Middle frontal gyrus (tissue), 1 donor: ENCODE results near the gene LEMD2.
"Not testable (repeated sequence)": the region's sequence is repeated elsewhere in the genome, so short reads cannot be mapped to it uniquely, and the experiment has no call there.

Experiments used
- DNase-seq: peaks from one replicate; pipeline ENCODE4 v3.0.0-alpha.2; 2015; ENCODE audit warnings: low spot score; ENCODE audit errors: extremely low spot score

Gene LEMD2

DNA sequence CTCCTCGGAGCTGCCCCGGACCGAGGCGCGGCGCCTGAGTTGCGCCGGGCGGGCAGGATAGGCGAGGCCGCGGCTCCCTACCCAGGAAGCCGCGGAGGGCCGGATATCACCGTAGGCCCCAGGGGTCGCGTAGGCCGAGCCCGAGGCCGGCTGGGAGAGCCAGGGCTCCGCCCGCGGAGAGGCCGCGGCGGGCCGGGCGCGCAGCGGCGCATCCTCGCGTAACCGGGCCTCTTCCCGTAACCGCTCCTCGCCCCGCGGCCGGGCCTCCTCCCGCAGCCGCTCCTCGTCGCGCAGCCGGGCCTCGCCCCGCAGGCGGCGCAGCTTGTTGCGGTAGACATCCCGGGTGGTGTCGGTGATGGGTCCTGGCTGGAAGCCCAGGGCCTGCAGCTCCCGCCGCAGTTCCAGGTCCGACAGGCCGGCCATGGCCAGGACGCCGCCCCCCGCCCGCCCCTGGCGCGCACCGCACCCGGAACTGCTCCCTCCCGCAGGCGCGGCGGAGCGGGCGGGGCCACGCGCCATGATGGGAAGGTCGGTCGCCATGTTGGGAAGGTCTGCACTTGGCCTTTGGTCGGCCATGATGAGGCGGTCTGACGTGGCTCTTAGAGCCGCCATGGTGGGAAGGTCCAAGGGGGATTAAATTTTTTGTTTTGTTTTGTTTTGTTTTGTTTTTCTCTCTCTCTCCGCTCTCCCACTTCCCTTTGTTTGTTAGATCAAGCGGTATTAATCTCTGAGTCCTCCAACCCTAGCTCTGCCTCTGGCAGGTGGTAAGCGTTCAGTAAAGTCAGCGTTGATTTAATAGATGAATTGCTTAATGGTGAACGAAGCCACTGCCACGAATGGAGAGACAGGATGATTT lies at the start of gene LEMD2:
Gene LEMD2, minus strand, starts transcription at position 437 of the 856 bp plus-strand sequence. Its CDS starts 14 bp downstream, at position 423.
- DNase-seq = peak; percentile 85

- DNase-seq = no peak
These were observed 49.2 kb upstream of the LEMD2 start for GRCh38 chr6:33837971-33838665.

GRCh38 chr6:33836806-33837469 lies 48.0 kb upstream of the LEMD2 start:
- DNase-seq = no peak

DNA sequence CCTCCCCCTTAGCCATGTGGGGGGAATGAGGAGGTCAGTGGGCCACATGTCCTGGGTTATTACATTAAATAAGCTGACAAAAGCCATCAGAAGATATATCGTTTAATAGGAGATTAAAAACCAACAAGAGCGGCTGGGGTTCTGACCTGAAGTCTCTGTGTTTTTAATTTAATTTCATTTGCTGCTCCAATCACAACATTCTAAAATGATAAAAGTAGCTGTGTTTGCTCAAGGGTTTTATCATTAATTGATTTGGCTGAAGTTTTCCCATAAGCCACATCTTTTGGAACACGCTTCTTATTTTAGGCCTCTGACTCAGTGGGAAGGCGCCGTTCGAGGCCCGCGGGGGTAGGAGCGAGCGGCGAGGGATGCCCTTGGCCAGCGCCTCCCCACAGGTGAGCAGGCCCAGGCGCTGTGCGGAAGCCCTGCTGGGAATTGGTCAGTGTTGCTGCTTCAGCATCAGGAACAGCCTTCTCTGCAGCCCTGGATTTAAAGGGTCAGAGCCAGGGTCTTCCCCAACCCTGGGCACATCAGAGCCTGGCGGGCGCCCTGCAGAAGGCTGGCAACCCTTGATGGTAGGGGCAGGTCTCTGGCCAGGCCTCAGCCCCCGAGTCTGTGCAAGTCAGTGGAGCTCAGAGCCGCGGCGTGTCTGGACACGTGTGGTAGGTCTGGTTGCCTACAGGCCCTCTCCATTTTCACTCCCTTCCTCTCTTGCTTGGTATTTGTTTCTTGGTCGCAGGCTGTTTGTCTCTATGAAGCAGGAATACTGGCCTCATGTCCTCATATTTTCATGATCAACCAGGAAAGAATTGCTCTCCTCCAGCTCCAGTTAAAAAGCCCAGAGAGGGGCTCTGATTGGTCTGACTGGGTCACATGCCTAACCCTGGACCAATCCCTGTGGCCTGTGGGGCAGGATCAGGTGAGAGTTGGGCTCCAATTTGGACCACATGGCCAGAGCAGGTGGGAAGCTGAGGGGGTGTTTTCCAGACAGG lies 45.8 kb upstream of the LEMD2 start:
- no peak for DNase-seq

DNA sequence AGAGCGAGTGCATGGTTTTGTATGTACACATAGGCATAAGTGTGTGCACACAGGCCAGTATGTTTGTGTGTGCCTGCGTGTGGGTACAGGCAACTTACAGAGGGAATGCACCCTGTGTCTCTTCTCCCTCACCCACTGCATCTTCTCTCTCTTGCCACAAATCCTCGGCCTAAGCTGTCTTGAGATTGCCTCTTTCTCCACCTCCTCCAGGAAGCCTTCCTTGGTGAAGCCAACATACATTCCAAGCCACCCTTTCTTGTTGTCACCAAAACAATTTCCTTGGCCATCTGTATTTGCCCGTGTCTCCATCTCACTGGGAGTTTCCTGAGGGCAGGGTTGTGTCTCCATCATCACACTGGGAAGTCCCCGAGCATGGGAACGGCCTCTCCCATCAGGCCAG lies 44.7 kb upstream of the LEMD2 start:
- no peak for DNase-seq

GRCh38 chr6:33832831-33833230 lies 43.9 kb upstream of the LEMD2 start:
- not testable (repeated sequence) for DNase-seq

- DNase-seq = not testable (repeated sequence)
These were observed 42.8 kb upstream of the LEMD2 start for GRCh38 chr6:33831725-33832124.

DNA sequence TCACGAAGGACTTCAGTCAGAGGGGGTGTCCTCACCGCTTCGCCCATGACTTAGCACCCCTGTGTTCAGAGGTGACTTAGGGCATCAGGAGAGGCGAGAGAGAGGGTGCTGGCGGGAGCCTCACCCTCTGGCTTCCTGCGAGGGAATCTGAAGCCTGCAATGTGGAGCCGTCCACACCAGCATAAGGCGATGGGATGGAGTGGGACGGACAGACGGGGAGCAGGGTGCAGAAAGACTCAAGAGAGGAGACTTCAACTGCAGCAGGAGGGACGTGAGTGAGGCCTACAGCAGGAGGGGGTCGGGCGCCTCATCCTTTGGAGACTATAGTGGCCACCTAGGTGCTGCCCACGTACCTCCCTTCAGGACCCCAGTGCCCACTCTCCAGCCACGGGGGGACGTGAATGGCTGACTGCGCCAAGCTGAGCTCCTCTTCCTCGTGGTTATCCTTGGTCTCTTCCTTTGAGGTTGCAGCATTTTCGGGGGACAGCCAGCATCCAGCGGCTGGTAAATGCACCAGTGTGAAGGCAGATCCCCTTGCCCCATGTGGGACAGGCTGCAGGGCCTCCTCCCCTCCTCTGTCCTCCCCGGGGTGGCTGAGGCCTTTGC lies 41.8 kb upstream of the LEMD2 start:
- no peak for DNase-seq

DNA sequence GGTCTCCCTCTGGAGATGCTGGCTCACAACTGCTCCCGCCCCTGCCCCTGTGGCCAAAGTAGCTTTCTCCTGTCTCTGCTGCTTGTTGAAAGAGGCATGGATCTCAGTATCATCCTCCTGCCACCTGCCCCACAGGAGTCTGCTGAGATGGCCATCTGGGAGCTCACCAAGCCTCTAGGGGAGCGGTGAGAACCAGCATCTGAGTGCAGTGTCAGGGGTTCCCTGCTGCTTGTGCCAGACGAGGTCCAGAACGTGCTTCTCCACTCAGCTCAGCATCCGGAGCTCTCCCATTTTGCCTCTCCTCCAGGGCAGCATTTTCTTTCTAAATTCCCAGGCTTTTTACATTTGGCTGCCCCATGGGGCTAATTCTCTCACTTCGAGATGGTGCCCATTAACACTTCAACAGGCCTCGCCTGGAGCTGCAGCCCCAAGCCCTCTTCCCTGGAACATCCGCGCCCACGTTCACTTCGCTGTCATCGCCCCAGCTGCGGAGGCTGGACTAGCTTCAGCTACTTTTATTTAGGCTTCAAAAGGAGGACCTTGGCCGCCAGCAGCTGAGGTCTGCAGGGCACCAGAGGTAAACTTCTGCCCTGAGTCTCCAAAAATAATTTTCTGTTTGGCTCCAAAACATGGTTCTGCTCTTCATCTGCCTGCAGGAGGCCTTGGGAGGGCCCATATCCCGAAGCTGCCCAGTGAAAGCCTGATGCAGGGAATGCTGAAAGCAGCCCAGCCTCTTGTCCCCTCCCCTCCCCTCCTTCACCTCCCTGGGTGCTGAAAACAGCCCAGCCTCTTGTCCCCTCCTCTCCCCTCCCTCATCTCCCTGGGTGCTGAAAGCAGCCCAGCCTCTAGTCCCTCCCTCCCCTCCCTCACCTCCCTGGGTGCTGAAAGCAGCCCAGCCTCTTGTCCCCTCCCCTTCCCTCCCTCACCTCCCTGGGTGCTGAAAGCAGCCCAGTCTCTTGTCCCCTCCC lies 40.1 kb upstream of the LEMD2 start:
- no peak for DNase-seq

DNA sequence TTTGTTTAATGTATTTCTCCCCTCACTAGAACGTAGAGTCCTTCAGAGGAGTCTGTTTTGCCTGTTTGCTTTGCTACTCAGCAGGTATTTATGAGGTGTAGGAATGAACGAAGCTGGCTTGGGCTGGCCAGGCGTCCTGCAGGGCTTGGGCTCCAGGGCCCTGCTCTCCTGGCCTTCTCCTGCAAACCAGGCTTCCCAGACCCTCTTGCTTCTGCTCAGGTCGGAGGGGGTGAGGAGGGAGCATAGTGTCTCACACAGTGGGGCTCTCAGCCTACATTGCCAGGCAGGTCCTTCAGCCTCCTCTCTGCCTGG lies 39.5 kb upstream of the LEMD2 start:
- DNase-seq = no peak

GRCh38 chr6:33827546-33828451 lies 38.9 kb upstream of the LEMD2 start:
- no peak for DNase-seq

- DNase-seq = no peak
These were observed 37.6 kb upstream of the LEMD2 start for GRCh38 chr6:33826537-33826936.

GRCh38 chr6:33824461-33825154 lies 35.7 kb upstream of the LEMD2 start:
- DNase-seq = no peak

DNA sequence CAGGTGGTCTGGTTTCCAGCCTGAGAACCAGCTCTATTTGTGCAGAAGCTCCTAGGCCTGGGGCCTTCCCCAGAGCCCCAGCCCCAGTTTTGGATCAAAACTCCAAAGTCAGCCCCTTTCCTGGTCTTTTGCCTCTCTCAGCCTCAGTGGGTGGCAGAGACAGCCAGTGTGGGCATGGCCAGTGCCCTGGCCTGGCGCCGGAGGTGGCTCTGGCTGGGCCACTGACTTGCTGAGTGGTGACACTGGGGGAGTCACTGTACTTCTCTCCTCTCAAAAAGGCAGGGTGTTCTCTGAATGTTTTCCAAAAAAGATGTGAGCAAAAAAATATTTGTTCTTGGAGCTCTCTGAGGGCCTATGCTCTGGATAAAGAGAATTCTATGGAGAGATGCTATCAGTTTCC lies 34.9 kb upstream of the LEMD2 start:
- DNase-seq = no peak

- DNase-seq = no peak
These were observed 33.9 kb upstream of the LEMD2 start for GRCh38 chr6:33822575-33823395.

DNA sequence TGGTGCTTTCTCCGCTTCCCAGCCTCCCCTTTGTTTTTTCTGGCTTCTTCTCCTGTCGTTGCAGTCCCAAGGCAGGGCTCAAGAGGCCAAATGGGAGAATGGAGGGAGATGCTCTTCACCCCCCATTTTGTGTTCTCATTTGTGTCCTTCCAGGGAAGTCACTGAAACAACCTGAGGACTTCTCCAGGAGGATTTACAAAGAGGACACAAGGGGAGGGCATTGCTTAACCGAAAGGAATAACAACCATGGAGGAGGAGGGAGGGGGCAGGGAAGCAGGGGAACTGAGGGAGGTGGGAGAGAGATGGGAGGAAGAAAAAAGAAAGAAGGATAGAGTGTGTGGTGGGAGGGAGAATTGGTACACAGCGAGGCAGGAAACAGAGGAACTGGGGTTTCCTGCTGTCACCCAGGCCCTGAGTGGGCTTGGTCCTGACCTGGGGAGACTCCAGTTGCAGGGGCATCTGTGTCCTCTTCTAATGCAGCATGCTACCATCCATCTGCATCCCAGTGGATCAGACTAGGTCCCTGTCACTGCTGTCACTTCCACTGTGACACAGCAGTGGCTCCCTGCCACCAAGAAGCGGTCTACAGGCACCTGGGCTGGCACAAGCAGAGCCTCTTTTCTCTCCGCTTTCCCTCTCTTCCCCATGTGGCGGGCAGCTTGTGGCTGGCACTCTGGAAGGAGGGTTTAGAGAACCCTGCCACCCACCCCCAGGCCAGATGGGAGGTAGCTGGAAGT lies 32.0 kb upstream of the LEMD2 start:
- no peak for DNase-seq
